Neural progenitor cell (in vitro differentiated cells): ENCODE results near the gene LRRC40.

ENCODE experiments used
- CTCF ChIP-seq: fragments of 200-600 bp; sonication (generic); IDR thresholded peaks from 2 replicates; pipeline ENCODE4 v1.5.1; 2017; ENCODE audit warnings: antibody characterized with exemption, mild to moderate bottlenecking
- EZH2 ChIP-seq: fragments of 200-600 bp; sonication (generic); IDR thresholded peaks from 2 replicates; pipeline ENCODE4 v1.6.1; 2017; ENCODE audit warnings: antibody characterized with exemption, mild to moderate bottlenecking, moderate library complexity
- EZH2phosphoT487 ChIP-seq: fragments of 200-600 bp; sonication (generic); IDR thresholded peaks from 2 replicates; pipeline ENCODE4 v1.6.1; 2017; ENCODE audit warnings: antibody characterized with exemption

- no peak for TF ChIP-seq CTCF
- TF ChIP-seq EZH2phosphoT487, result no peak
- no peak for TF ChIP-seq EZH2
Observed at GRCh38 chr1:70227439-70227838, 22.1 kb upstream of the LRRC40 start.
